Endodermal cell (in vitro differentiated cells): ENCODE measurements around the gene ARFRP1. TPM values are rescaled to one million over a fixed set of nuclear protein-coding genes. Genes with fewer than 3 reads are reported as not detected.
A peak's percentile ranks its signal among the peaks of the same experiment; 100 is the strongest.

Experiments used
- DNase-seq: peaks from one replicate; pipeline ENCODE4 v3.0.0-alpha.2; 2017
- H3K27ac ChIP-seq: 2 replicates; pipeline ENCODE4 v1.5.1; 2013; ENCODE audit warnings: mild to moderate bottlenecking, low read depth, low read length, moderate library complexity
- H3K27me3 ChIP-seq: 2 replicates; pipeline ENCODE4 v1.6.1; 2013; ENCODE audit warnings: mild to moderate bottlenecking, low read length, moderate library complexity; ENCODE audit not compliant: insufficient read depth, control insufficient read depth, poor library complexity, severe bottlenecking
- H3K36me3 ChIP-seq: 2 replicates; pipeline ENCODE4 v1.7.0; 2013; ENCODE audit warnings: mild to moderate bottlenecking, low read length, moderate library complexity; ENCODE audit not compliant: control insufficient read depth, insufficient read depth
- H3K4me1 ChIP-seq: one replicate; pipeline ENCODE4 v1.7.0; 2013; ENCODE audit warnings: low read length; ENCODE audit not compliant: control insufficient read depth, insufficient read depth
- H3K4me3 ChIP-seq: 2 replicates; pipeline ENCODE4 v1.5.1; 2013; ENCODE audit warnings: mild to moderate bottlenecking, low read length, moderate library complexity
- H3K9ac ChIP-seq: 2 replicates; pipeline ENCODE4 v1.6.1; 2013; ENCODE audit warnings: mild to moderate bottlenecking, low read length, moderate library complexity; ENCODE audit not compliant: poor library complexity, severe bottlenecking; ENCODE audit errors: extremely low read depth
- H3K9me3 ChIP-seq: 2 replicates; pipeline ENCODE4 v1.6.1; 2013; ENCODE audit warnings: mild to moderate bottlenecking, low read length, moderate library complexity; ENCODE audit not compliant: control insufficient read depth
- H3K27ac Mint-ChIP-seq: 2 replicates; pipeline ENCODE4 v1.8.0; 2020; ENCODE audit warnings: mixed read lengths
- H3K27me3 Mint-ChIP-seq: 2 replicates; pipeline ENCODE4 v1.8.0; 2021; ENCODE audit warnings: mild to moderate bottlenecking, mixed read lengths; ENCODE audit not compliant: insufficient read depth
- H3K36me3 Mint-ChIP-seq: 2 replicates; pipeline ENCODE4 v1.8.0; 2020; ENCODE audit warnings: low read depth, mixed read lengths
- H3K4me1 Mint-ChIP-seq: 2 replicates; pipeline ENCODE4 v1.8.0; 2020; ENCODE audit warnings: mixed read lengths
- H3K4me3 Mint-ChIP-seq: 2 replicates; pipeline ENCODE4 v1.8.0; 2020; ENCODE audit warnings: mild to moderate bottlenecking, moderate library complexity, mixed read lengths
- H3K9me3 Mint-ChIP-seq: 2 replicates; pipeline ENCODE4 v1.8.0; 2020; ENCODE audit warnings: mild to moderate bottlenecking, mixed read lengths
- CTCF ChIP-seq: fragments of 200-600 bp; sonication (generic); conservative IDR thresholded peaks from 2 replicates; pipeline ENCODE4 v1.5.0; 2021; ENCODE audit warnings: antibody characterized with exemption, mild to moderate bottlenecking
- WGBS, 2 experiments: methylation state at CpG; one replicate each; pipeline versions ENCODE4 v1.1.5 to v1.1.7; 2013; ENCODE audit warnings: missing lambda C conversion rate in 2 of 2, mixed read lengths in 1 of 2; ENCODE audit not compliant: insufficient coverage in 1 of 2, insufficient read length in 1 of 2; 5-methylcytosine and 5-hydroxymethylcytosine counted together
- total RNA-seq, 2 donors: library from RNA; stranded (reverse); fragmentation: NEBNext Ultra II Directional in 1 of 2; extraction: Animal tissue kit (Norgen Biotek cat#: 25700) in 1 of 2; gene quantifications; 2 replicates in 1 of 2; 3 replicates in 1 of 2; pipeline ENCODE4 v1.2.1, GENCODE V29; 2021

ARFRP1 gene
- total RNA-seq, 2 donors from 2014 or later = 41.6 to 46.2 TPM

- peaks cover 8% of the 10 kb centered on the region for H3K4me1 ChIP-seq
- peaks cover 29% of the 10 kb centered on the region for H3K36me3 ChIP-seq
- H3K9ac ChIP-seq = no peak overlapping the region
- no peaks in the 10 kb centered on the region for H3K9me3 ChIP-seq
- TF ChIP-seq CTCF = no peak
- no peaks in the 10 kb centered on the region for H3K9me3 Mint-ChIP-seq
- DNase-seq = peak; percentile 45
- no peaks in the 10 kb centered on the region for H3K27me3 Mint-ChIP-seq
- no peak overlapping the region for H3K27ac Mint-ChIP-seq
- H3K4me1 Mint-ChIP-seq = no peaks in the 10 kb centered on the region
- H3K27me3 ChIP-seq = no peaks in the 10 kb centered on the region
- H3K4me3 ChIP-seq = no peak overlapping the region
- no peak overlapping the region for H3K27ac ChIP-seq
- H3K4me3 Mint-ChIP-seq = no peak overlapping the region
- peaks cover 14% of the 10 kb centered on the region for H3K36me3 Mint-ChIP-seq
- 93 to 94% methylated on average over 19 to 37 of the region's 37 CpGs for WGBS, 2 experiments
Observed at GRCh38 chr20:63742381-63743024, 34.7 kb upstream of the ARFRP1 start.

GRCh38 chr20:63741676-63742380 is 34.1 kb upstream of the ARFRP1 start:
- 91 to 93% methylated on average over 18 to 30 of the region's 30 CpGs for WGBS, 2 experiments
- Mint-ChIP-seq H3K36me3 (peaks cover 14% of the 10 kb centered on the region), H3K4me3 (peak overlapping the region; percentile 60), H3K27me3 (peaks cover 1% of the 10 kb centered on the region), H3K27ac (no peak overlapping the region), H3K4me1 (no peaks in the 10 kb centered on the region), H3K9me3 (no peaks in the 10 kb centered on the region)
- H3K36me3 ChIP-seq = peaks cover 29% of the 10 kb centered on the region
- H3K4me1 ChIP-seq = peaks cover 8% of the 10 kb centered on the region
- peak; percentile 43 for DNase-seq
- no peak overlapping the region for H3K27ac ChIP-seq
- H3K9me3 ChIP-seq = no peaks in the 10 kb centered on the region
- H3K27me3 ChIP-seq = no peaks in the 10 kb centered on the region
- peak overlapping the region; percentile 86 for H3K4me3 ChIP-seq
- TF ChIP-seq CTCF = no peak
- peak overlapping the region; percentile 78 for H3K9ac ChIP-seq

GRCh38 chr20:63741354-63741675 is 33.5 kb upstream of the ARFRP1 start:
- Histone ChIP-seq H3K36me3 (peaks cover 29% of the 10 kb centered on the region), H3K27ac (peak overlapping the region; percentile 79), H3K9ac (peak overlapping the region; percentile 78), H3K4me3 (peak overlapping the region; percentile 86), H3K9me3 (no peaks in the 10 kb centered on the region), H3K27me3 (no peaks in the 10 kb centered on the region), H3K4me1 (peaks cover 8% of the 10 kb centered on the region)
- Mint-ChIP-seq H3K27me3 (peaks cover 1% of the 10 kb centered on the region), H3K9me3 (no peaks in the 10 kb centered on the region), H3K36me3 (peaks cover 15% of the 10 kb centered on the region), H3K4me3 (peak overlapping the region; percentile 60), H3K4me1 (no peaks in the 10 kb centered on the region), H3K27ac (no peak overlapping the region)
- no peak for TF ChIP-seq CTCF
- WGBS, 2 experiments = 30 to 60% methylated on average over 3 to 6 of the region's 6 CpGs
- no peak for DNase-seq
